HG02884 (cell line): ENCODE measurements around the gene BMP2K.

ENCODE experiments used
- ATAC-seq: cut with Tn5 transposase; IDR thresholded peaks from one replicate; pipeline ENCODE4 v1.9.1; 2021; ENCODE audit warnings: mild to moderate bottlenecking, moderate library complexity; ENCODE audit not compliant: unreplicated experiment

BMP2K gene

DNA sequence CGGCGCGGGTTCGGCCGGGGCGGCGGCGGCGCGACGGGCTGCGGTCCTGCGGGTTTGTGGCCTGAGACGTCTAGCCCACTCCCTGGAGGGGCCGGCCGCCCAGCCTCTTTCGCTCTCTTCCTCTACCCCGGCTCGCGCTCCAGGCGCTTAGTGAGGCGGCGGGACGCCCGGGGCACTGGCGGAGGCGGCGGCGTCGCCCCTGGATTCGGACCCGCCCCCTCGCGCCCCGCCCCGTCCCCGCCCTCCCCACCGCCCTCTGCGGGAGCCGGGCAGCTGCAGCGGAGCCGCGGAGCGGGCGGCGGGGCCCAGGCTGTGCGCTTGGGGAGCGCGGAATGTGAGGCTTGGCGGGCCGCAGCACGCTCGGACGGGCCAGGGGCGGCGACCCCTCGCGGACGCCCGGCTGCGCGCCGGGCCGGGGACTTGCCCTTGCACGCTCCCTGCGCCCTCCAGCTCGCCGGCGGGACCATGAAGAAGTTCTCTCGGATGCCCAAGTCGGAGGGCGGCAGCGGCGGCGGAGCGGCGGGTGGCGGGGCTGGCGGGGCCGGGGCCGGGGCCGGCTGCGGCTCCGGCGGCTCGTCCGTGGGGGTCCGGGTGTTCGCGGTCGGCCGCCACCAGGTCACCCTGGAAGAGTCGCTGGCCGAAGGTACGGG, at the start of gene BMP2K:
Gene BMP2K, plus strand, starts transcription at position 272 of the 650 bp plus-strand sequence. Its CDS starts 194 bp downstream, at position 466.
- ATAC-seq, result peak; percentile 53

DNA sequence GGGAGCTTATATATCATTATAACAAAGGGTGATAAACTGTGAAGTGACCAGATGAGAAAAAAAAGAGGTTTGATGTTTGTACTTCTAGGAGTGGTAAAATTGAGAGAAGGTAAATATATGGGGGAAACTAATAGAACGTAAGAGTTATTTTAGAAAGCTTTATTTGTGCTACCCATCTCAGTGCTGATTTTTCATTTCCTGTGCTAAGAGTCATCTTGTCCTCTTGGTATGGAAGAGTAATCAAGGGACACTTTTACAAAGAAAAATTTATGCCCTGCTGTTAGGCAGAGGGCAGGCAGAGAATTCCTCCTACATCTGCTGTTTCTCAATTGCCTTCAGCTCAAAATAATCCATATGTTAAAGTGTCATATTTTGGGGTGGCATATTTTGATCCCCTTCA, 49.6 kb upstream of the BMP2K start:
- ATAC-seq, result no peak

DNA sequence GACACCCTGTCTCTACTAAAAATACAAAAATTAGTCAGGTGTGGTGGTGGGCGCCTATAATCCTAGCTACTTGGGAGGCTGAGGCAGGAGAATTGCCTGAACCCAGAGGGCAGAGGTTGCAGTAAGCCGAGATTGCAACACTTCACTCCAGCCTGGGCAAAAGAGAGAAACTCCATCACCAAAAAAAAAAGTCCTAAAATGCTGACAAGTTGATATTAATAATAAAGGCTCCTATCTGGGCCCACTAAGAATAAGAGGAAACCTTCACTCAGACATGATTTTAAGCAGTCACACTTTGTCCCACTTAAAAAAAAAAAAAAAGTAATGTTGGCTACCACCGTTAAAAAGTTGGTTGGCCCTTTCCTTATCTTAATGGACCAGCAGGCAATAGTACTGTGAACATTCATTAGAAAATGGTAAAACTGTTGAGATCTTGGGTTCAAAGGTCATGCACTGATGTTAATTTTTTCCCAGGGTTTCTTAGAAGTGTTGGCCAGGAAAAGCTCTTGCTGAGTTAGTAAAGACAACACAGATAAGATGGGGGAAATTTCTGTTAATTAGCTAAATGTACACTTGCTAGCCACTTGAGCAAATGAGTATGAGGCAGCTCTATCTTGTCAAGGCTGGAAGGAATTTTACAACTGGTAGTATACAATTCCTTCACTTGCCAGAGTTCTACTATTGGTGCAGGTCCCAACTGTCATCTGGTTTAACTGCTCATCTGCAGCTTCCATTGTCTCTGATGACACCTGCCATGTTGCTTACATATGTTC, 43.6 kb upstream of the BMP2K start:
- ATAC-seq, result no peak

GRCh38 chr4:78734441-78735162, 41.5 kb upstream of the BMP2K start:
- no peak for ATAC-seq

- peak; percentile 69 for ATAC-seq
Observed at GRCh38 chr4:78735697-78736096, 40.5 kb upstream of the BMP2K start.

DNA sequence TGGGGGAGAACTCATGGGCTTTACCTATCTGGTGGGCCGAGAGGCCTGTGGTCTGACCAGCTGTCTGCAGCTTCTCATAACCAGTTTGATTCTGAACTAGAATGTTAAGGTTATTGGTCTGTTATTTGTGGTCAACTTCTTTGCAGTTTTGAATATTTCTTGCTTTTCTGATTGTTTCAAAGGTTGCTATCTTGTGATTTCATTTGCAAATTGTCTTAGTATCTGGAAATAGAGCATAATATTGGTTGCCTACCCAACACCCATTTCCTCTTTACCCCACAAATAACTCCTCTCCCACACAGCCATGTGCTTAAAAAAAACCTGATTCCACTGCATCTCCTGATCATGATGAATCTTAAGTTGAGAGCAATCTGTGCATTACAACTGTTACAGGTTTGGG, 39.1 kb upstream of the BMP2K start:
- ATAC-seq, result peak; percentile 51

DNA sequence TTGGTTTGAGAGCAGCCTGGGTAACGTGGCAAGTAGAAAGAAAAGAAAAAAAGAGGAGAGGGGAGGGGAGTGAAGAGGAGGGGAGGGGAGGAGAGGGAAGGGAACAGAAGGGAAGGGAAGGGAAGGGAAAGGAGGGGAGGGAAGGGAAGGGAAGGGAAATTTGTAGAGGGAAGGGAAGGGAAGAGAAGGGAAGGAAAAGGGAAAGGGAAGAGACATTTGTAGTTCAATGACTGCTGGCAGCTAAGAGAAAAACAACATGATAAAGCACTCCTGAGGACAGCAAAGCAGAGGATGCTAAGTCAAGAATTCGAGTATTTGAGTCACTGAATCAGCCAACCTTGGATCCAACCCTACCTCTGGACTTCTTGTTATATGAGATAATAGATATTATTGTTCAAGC, 38.2 kb upstream of the BMP2K start:
- ATAC-seq, result no peak

DNA sequence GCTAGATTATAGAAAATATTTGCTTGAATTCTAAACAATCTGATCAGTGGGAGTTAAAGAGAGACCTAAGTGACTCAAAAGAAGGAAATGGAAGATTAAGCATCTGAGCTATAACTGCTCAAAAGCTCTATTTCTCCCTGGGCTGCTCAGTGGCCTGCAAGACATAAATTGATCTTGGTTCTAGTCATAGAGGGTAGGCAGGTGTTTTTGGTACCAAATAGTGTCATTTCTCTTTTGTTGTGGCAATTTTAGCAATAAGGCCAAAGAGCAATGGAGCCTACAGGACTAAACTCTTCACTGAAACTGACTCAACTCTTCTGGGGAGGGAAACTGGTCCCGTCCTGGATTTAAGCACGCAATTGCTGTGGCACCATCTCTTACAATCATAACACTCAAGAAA, 33.9 kb upstream of the BMP2K start:
- ATAC-seq, result peak; percentile 84

DNA sequence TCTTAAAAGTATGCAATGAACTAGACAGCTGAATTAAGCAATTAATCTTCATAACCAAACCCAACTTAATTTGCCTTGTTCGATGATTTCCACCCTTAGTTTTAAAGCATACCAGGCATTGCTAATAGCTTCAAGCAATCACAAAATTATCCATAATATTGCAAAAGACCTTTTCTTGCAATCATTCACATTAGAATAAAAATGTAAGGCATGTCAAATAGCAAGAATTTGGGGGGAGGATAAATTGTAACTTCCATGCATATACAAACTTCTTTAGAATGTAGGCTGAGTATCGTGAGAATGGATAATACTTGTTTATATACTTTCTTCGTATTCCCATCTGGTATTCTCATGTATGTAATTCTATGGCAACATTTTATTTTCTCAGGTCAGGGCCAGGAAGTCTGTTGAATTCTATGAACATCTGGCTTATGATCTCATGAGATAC, 28.7 kb upstream of the BMP2K start:
- ATAC-seq, result no peak

- ATAC-seq, result no peak
Observed at GRCh38 chr4:78748381-78748780, 27.8 kb upstream of the BMP2K start.

- peak; percentile 30 for ATAC-seq
Observed at GRCh38 chr4:78749258-78749971, 26.7 kb upstream of the BMP2K start.

GRCh38 chr4:78749972-78750727, 26.0 kb upstream of the BMP2K start:
- ATAC-seq, result peak; percentile 91

DNA sequence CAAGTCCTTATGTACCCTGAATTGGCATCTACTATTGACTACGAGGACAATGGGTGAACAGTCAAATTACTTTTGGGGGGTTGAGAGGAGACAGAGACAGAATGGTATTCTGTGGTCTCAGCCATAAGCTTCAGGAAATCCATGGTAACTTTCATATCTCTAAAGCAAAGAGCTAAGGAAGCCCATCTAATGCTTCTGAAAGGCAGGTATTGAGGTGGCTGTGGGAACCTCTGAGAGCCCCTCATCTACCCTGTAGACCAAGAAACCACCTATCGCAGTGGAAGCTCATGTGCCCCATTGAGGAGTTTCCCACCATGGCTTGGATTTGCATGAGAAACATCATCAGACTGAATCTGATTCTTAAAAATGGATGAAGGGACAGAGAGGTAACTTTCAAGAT, 23.1 kb upstream of the BMP2K start:
- ATAC-seq, result no peak

GRCh38 chr4:78754872-78755271, 21.3 kb upstream of the BMP2K start:
- no peak for ATAC-seq

- no peak for ATAC-seq
Observed at GRCh38 chr4:78756137-78756536, 20.0 kb upstream of the BMP2K start.

GRCh38 chr4:78756776-78757175, 19.4 kb upstream of the BMP2K start:
- ATAC-seq, result no peak

DNA sequence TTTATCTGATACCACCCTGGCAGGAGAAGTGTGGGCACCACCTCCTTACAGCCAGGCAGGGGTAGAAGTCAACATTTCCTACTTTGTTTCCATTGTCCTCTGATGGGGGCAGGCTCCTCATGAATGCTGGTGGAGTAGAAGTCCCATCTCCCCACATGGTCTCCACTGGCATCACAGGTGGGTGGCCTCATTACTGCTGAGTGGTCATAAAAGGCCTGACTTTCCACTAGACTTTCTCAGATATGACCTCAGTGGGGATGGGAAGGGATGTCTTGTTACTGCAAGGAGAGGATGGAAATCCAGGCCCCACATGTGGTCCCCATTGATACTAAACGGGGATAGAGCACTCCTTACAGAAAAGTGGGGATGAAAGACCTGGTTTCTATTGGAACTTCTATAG, 18.6 kb upstream of the BMP2K start:
- ATAC-seq, result no peak

- no peak for ATAC-seq
Observed at GRCh38 chr4:78758085-78758484, 18.1 kb upstream of the BMP2K start.

GRCh38 chr4:78762529-78762928, 13.6 kb upstream of the BMP2K start:
- no peak for ATAC-seq

GRCh38 chr4:78763251-78763650, 12.9 kb upstream of the BMP2K start:
- no peak for ATAC-seq
